ENCODE data around the gene NME9. TPM values are rescaled to one million over a fixed set of nuclear protein-coding genes. Genes with fewer than 3 reads are reported as not detected.
"Not testable (repeated sequence)": the region's sequence is repeated elsewhere in the genome, so short reads cannot be mapped to it uniquely, and the experiment has no call there.

NME9 gene
- total RNA-seq (2012; rRNA removed) = not detected in 2 replicates

- Histone ChIP-seq H3K27me3 (ENCODE audit: control insufficient read depth, insufficient read depth, low read length) (peaks cover 7% of the 10 kb centered on the region), H3K9me3 (replicated peaks; ENCODE audit: low read length) (no peaks in the 10 kb centered on the region), H3K4me3 (ENCODE audit: low read length) (peak within 1 kb of the TSS; percentile 75), H3K4me2 (ENCODE audit: low read length) (peak within 1 kb of the TSS; percentile 97), H3K36me3 (ENCODE audit: insufficient read depth, low read length) (no peaks in the 10 kb centered on the region), H3K4me1 (ENCODE audit: control insufficient read depth, insufficient read depth, low read length) (peaks cover 10% of the 10 kb centered on the region), H3K9ac (ENCODE audit: low read depth, low read length) (peak within 1 kb of the TSS; percentile 59)
These were observed at the start of gene NME9 for GRCh38 chr3:138329127-138329983. Gene NME9 (minus strand): TSS chr3:138329851. CDS start chr3:138329335, 516 bp downstream.

GRCh38 chr3:138378990-138379389 lies 49.3 kb upstream of the NME9 start:
- peaks cover 17% of the 10 kb centered on the region for H3K4me1 ChIP-seq (ENCODE audit: control insufficient read depth, insufficient read depth, low read length)
- no peaks in the 10 kb centered on the region for H3K9me3 ChIP-seq (replicated peaks; ENCODE audit: low read length)

GRCh38 chr3:138378331-138378730 lies 48.7 kb upstream of the NME9 start:
- Histone ChIP-seq H3K4me3 (ENCODE audit: low read length) (no peak overlapping the region), H3K36me3 (ENCODE audit: insufficient read depth, low read length) (peaks cover 9% of the 10 kb centered on the region)

More at GRCh38 chr3:138378990-138379389, 49.3 kb upstream of the NME9 start:
- H3K4me3 ChIP-seq (ENCODE audit: low read length) = no peak overlapping the region
- no peak overlapping the region for H3K4me2 ChIP-seq (ENCODE audit: low read length)
- H3K36me3 ChIP-seq (ENCODE audit: insufficient read depth, low read length) = peaks cover 7% of the 10 kb centered on the region
- no peaks in the 10 kb centered on the region for H3K27me3 ChIP-seq (ENCODE audit: control insufficient read depth, insufficient read depth, low read length)
- no peak overlapping the region for H3K9ac ChIP-seq (ENCODE audit: low read depth, low read length)

GRCh38 chr3:138377804-138378203 lies 48.2 kb upstream of the NME9 start:
- Histone ChIP-seq H3K9ac (ENCODE audit: low read depth, low read length) (no peak overlapping the region), H3K4me3 (ENCODE audit: low read length) (no peak overlapping the region), H3K9me3 (replicated peaks; ENCODE audit: low read length) (no peaks in the 10 kb centered on the region), H3K27me3 (ENCODE audit: control insufficient read depth, insufficient read depth, low read length) (no peaks in the 10 kb centered on the region), H3K4me1 (ENCODE audit: control insufficient read depth, insufficient read depth, low read length) (peaks cover 16% of the 10 kb centered on the region), H3K36me3 (ENCODE audit: insufficient read depth, low read length) (peaks cover 10% of the 10 kb centered on the region), H3K4me2 (ENCODE audit: low read length) (no peak overlapping the region)

More at GRCh38 chr3:138378331-138378730, 48.7 kb upstream of the NME9 start:
- H3K4me1 ChIP-seq (ENCODE audit: control insufficient read depth, insufficient read depth, low read length) = peaks cover 17% of the 10 kb centered on the region
- H3K9ac ChIP-seq (ENCODE audit: low read depth, low read length) = no peak overlapping the region
- H3K4me2 ChIP-seq (ENCODE audit: low read length) = no peak overlapping the region
- H3K9me3 ChIP-seq (replicated peaks; ENCODE audit: low read length) = no peaks in the 10 kb centered on the region
- H3K27me3 ChIP-seq (ENCODE audit: control insufficient read depth, insufficient read depth, low read length) = no peaks in the 10 kb centered on the region

GRCh38 chr3:138377212-138377611 lies 47.6 kb upstream of the NME9 start:
- H3K36me3 ChIP-seq (ENCODE audit: insufficient read depth, low read length) = peaks cover 10% of the 10 kb centered on the region
- H3K4me3 ChIP-seq (ENCODE audit: low read length); H3K9ac ChIP-seq (ENCODE audit: low read depth, low read length); H3K9me3 ChIP-seq (replicated peaks; ENCODE audit: low read length); H3K27me3 ChIP-seq (ENCODE audit: control insufficient read depth, insufficient read depth, low read length); H3K4me2 ChIP-seq (ENCODE audit: low read length): not testable (repeated sequence)
- peaks cover 11% of the 10 kb centered on the region for H3K4me1 ChIP-seq (ENCODE audit: control insufficient read depth, insufficient read depth, low read length)

- H3K9ac ChIP-seq (ENCODE audit: low read depth, low read length) = no peak overlapping the region
- H3K4me1 ChIP-seq (ENCODE audit: control insufficient read depth, insufficient read depth, low read length) = peaks cover 5% of the 10 kb centered on the region
- H3K4me2 ChIP-seq (ENCODE audit: low read length) = no peak overlapping the region
- peaks cover 10% of the 10 kb centered on the region for H3K36me3 ChIP-seq (ENCODE audit: insufficient read depth, low read length)
- H3K4me3 ChIP-seq (ENCODE audit: low read length) = no peak overlapping the region
- H3K9me3 ChIP-seq (replicated peaks; ENCODE audit: low read length) = no peaks in the 10 kb centered on the region
- H3K27me3 ChIP-seq (ENCODE audit: control insufficient read depth, insufficient read depth, low read length) = no peaks in the 10 kb centered on the region
These were observed 47.0 kb upstream of the NME9 start for GRCh38 chr3:138376663-138377062.

GRCh38 chr3:138375447-138375846 lies 45.8 kb upstream of the NME9 start:
- no peaks in the 10 kb centered on the region for H3K9me3 ChIP-seq (replicated peaks; ENCODE audit: low read length)
- no peak overlapping the region for H3K4me2 ChIP-seq (ENCODE audit: low read length)
- H3K4me3 ChIP-seq (ENCODE audit: low read length) = no peak overlapping the region
- peaks cover 10% of the 10 kb centered on the region for H3K36me3 ChIP-seq (ENCODE audit: insufficient read depth, low read length)
- no peaks in the 10 kb centered on the region for H3K4me1 ChIP-seq (ENCODE audit: control insufficient read depth, insufficient read depth, low read length)
- H3K9ac ChIP-seq (ENCODE audit: low read depth, low read length) = no peak overlapping the region
- H3K27me3 ChIP-seq (ENCODE audit: control insufficient read depth, insufficient read depth, low read length) = no peaks in the 10 kb centered on the region

- no peaks in the 10 kb centered on the region for H3K27me3 ChIP-seq (ENCODE audit: control insufficient read depth, insufficient read depth, low read length)
- H3K9me3 ChIP-seq (replicated peaks; ENCODE audit: low read length) = no peaks in the 10 kb centered on the region
- no peak overlapping the region for H3K4me2 ChIP-seq (ENCODE audit: low read length)
- no peaks in the 10 kb centered on the region for H3K4me1 ChIP-seq (ENCODE audit: control insufficient read depth, insufficient read depth, low read length)
- H3K9ac ChIP-seq (ENCODE audit: low read depth, low read length) = no peak overlapping the region
- peaks cover 10% of the 10 kb centered on the region for H3K36me3 ChIP-seq (ENCODE audit: insufficient read depth, low read length)
- no peak overlapping the region for H3K4me3 ChIP-seq (ENCODE audit: low read length)
These were observed 45.0 kb upstream of the NME9 start for GRCh38 chr3:138374573-138375134.

GRCh38 chr3:138373736-138374094 lies 44.1 kb upstream of the NME9 start:
- Histone ChIP-seq H3K27me3 (ENCODE audit: control insufficient read depth, insufficient read depth, low read length) (no peaks in the 10 kb centered on the region), H3K36me3 (ENCODE audit: insufficient read depth, low read length) (peaks cover 10% of the 10 kb centered on the region), H3K9ac (ENCODE audit: low read depth, low read length) (no peak overlapping the region), H3K9me3 (replicated peaks; ENCODE audit: low read length) (no peaks in the 10 kb centered on the region), H3K4me1 (ENCODE audit: control insufficient read depth, insufficient read depth, low read length) (no peaks in the 10 kb centered on the region), H3K4me3 (ENCODE audit: low read length) (no peak overlapping the region), H3K4me2 (ENCODE audit: low read length) (no peak overlapping the region)

- Histone ChIP-seq H3K9me3 (replicated peaks; ENCODE audit: low read length) (no peaks in the 10 kb centered on the region), H3K4me3 (ENCODE audit: low read length) (no peak overlapping the region), H3K27me3 (ENCODE audit: control insufficient read depth, insufficient read depth, low read length) (no peaks in the 10 kb centered on the region), H3K36me3 (ENCODE audit: insufficient read depth, low read length) (peaks cover 10% of the 10 kb centered on the region), H3K4me1 (ENCODE audit: control insufficient read depth, insufficient read depth, low read length) (no peaks in the 10 kb centered on the region), H3K4me2 (ENCODE audit: low read length) (no peak overlapping the region), H3K9ac (ENCODE audit: low read depth, low read length) (no peak overlapping the region)
These were observed 43.6 kb upstream of the NME9 start for GRCh38 chr3:138373087-138373735.

GRCh38 chr3:138371070-138371965 lies 41.7 kb upstream of the NME9 start:
- no peak overlapping the region for H3K4me3 ChIP-seq (ENCODE audit: low read length)
- H3K36me3 ChIP-seq (ENCODE audit: insufficient read depth, low read length) = peaks cover 10% of the 10 kb centered on the region
- no peak overlapping the region for H3K9ac ChIP-seq (ENCODE audit: low read depth, low read length)
- peaks cover 8% of the 10 kb centered on the region for H3K4me1 ChIP-seq (ENCODE audit: control insufficient read depth, insufficient read depth, low read length)
- no peak overlapping the region for H3K4me2 ChIP-seq (ENCODE audit: low read length)
- H3K9me3 ChIP-seq (replicated peaks; ENCODE audit: low read length) = no peaks in the 10 kb centered on the region
- H3K27me3 ChIP-seq (ENCODE audit: control insufficient read depth, insufficient read depth, low read length) = no peaks in the 10 kb centered on the region
